ENCODE data around the gene PTGER2. TPM values are rescaled to one million over a fixed set of nuclear protein-coding genes. Genes with fewer than 3 reads are reported as not detected.

Gene PTGER2
- total and polyA plus RNA-seq, 10 of the 15 experiments (the other 5 are each of a cell fraction or from before 2014, with no cell fraction given), result 0.03 to 1.6 (median 0.33) TPM

DNA sequence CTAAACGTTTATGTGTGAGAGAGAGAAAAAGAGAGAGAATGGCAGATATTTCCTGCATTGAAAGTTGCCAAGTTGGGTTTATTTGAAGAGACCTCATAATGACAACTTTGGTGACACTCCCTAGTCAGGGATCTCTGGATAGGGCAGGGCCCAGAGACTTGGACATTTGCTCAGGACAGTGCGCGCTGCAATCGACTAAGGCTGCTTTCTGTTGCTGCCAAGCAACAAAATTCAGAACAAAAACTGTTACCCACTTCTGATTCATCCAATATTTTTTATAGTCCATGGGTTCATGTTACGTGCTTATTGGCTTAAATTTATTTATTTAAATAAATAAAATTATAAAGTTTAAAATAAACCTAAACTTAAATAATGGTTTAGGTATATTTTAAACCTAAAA is 34.2 kb downstream of the PTGER2 start (continued):
- no peak for TF ChIP-seq RCOR1 (conservative IDR thresholded peaks at IDR 0.05; ENCODE audit: low read depth, low read length)

DNA sequence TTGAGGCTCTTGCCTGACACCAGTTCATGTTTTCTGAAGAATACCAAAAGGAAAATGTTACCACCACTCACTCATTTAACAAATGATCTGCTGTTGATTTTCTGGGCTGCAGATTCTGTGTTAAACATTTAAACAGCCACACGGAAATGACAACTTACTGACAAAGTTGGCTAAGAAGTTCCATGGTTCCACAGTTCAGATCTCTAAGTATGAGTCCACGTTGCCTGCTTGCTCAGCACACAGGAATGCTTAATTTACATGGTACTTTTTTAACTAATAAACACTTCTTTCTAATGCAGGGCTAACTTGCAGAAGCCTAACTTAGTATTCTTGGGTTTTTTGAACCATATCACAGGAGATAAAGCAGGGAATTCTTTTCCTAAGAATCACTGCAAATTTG is 34.7 kb downstream of the PTGER2 start:
- CTCF ChIA-PET, result no interaction called here
- Histone ChIP-seq H2AFZ (ENCODE audit: control insufficient read depth, low read depth, low read length) (no peak overlapping the region), H3K4me2 (ENCODE audit: control insufficient read depth, insufficient read depth) (no peak overlapping the region), H3K9me3 (replicated peaks; ENCODE audit: control insufficient read depth, insufficient read depth, low read length) (no peaks in the 10 kb centered on the region), H3K79me2 (ENCODE audit: control insufficient read depth, insufficient read depth, low read length) (no peaks in the 10 kb centered on the region), H3K9ac (ENCODE audit: control insufficient read depth, insufficient read depth, low read length) (no peak overlapping the region), H3K4me1 (ENCODE audit: control insufficient read depth, insufficient read depth, low read length) (no peaks in the 10 kb centered on the region), H3K27me3 (replicated peaks in 1 of 2; ENCODE audit: control insufficient read depth in 2 of 2, insufficient read depth in 2 of 2, low read length in 1 of 2) (no peaks in the 10 kb centered on the region; a peak in 1 of 4 replicates), H3K4me3 (no peak overlapping the region), H3K27ac (ENCODE audit: control insufficient read depth, insufficient read depth) (no peak overlapping the region), H3K36me3 (ENCODE audit: control insufficient read depth in 2 of 2, insufficient read depth in 2 of 2, low read length in 1 of 2) (no peaks in the 10 kb centered on the region), H4K20me1 (ENCODE audit: control insufficient read depth, insufficient read depth) (no peaks in the 10 kb centered on the region)
- BruUV-seq (replicated peaks), result no TSS peak
- FAIRE-seq (no peak), DNase-seq (ENCODE audit: low read depth, low spot score) (no peak), ATAC-seq (no peak)
- in situ Hi-C loops (cut with MboI), result no loop called here
- intact Hi-C loops (cut with micrococcal nuclease; ENCODE audit: unreplicated experiment), result no loop called here
- RAD21 ChIA-PET (ENCODE audit: unreplicated experiment), result no interaction called here
- SMC1A ChIA-PET (ENCODE audit: uncharacterized antibody, unreplicated experiment), result no interaction called here
- no peak for TF ChIP-seq EP300 (IDR thresholded peaks at IDR 0.05; ENCODE audit: borderline replicate concordance in 1 of 2, control insufficient read depth in 1 of 2, low read depth in 2 of 2, low read length in 2 of 2)
- TF ChIP-seq SUPT20H (IDR thresholded peaks at IDR 0.05; ENCODE audit: borderline replicate concordance, control insufficient read depth, low read depth, low read length), result no peak
- POLR2A ChIA-PET, result no interaction called here
- 32% methylated on average over 2 of the region's 2 CpGs for WGBS (ENCODE audit: insufficient coverage, insufficient replicate concordance, low lambda C conversion rate, missing lambda C conversion rate)

DNA sequence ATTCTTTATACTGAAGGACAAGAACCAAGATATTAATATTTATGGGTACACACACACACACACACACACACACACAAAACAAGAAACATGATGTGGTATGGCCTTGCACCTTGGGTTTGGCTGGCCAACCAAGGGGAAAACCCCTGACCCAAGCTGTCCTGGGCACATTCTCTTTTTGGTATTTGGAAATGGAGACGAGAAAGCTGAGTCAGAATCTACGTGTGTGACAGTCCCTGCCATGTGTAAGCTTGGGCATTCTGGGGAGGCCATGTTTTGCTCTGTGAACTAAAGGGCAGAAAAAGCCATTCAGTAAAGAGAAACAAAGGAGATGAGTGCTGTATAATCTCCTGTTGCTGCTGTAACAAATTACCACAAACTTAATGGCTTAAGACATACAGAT is 35.6 kb downstream of the PTGER2 start:
- no peaks in the 10 kb centered on the region for H3K79me2 ChIP-seq (ENCODE audit: control insufficient read depth, insufficient read depth, low read length)
- ChIA-PET RAD21 (ENCODE audit: unreplicated experiment) (interaction anchor here (1.5 kb wide), 1 partner anchor 22 kb away, joined by 3 read pairs; no protein-coding TSS in a partner anchor), POLR2A (no interaction called here), CTCF (no interaction called here), SMC1A (ENCODE audit: uncharacterized antibody, unreplicated experiment) (no interaction called here)
- intact Hi-C loops (cut with micrococcal nuclease; ENCODE audit: unreplicated experiment), result no loop called here
- no TSS peak for BruUV-seq (replicated peaks)
- H3K27me3 ChIP-seq (replicated peaks in 1 of 2; ENCODE audit: control insufficient read depth in 2 of 2, insufficient read depth in 2 of 2, low read length in 1 of 2), result peaks cover 0 to 2% of the 10 kb centered on the region in 2 experiments; a peak in 3 of 4 replicates
- no peak overlapping the region for H3K27ac ChIP-seq (ENCODE audit: control insufficient read depth, insufficient read depth)
- DNase-seq (ENCODE audit: low read depth, low spot score) (no peak), ATAC-seq (peak; percentile 47), FAIRE-seq (no peak)
- no peak overlapping the region for H3K4me3 ChIP-seq
- H3K9ac ChIP-seq (ENCODE audit: control insufficient read depth, insufficient read depth, low read length), result no peak overlapping the region
- H3K4me1 ChIP-seq (ENCODE audit: control insufficient read depth, insufficient read depth, low read length), result no peaks in the 10 kb centered on the region
- H3K36me3 ChIP-seq (ENCODE audit: control insufficient read depth in 2 of 2, insufficient read depth in 2 of 2, low read length in 1 of 2), result no peaks in the 10 kb centered on the region
- H2AFZ ChIP-seq (ENCODE audit: control insufficient read depth, low read depth, low read length), result no peak overlapping the region
- no peaks in the 10 kb centered on the region for H3K9me3 ChIP-seq (replicated peaks; ENCODE audit: control insufficient read depth, insufficient read depth, low read length)
- WGBS (ENCODE audit: insufficient coverage, insufficient replicate concordance, low lambda C conversion rate, missing lambda C conversion rate), result 0% methylated on average over 2 of the region's 2 CpGs
- in situ Hi-C loops (cut with MboI), result no loop called here
- H3K4me2 ChIP-seq (ENCODE audit: control insufficient read depth, insufficient read depth), result no peak overlapping the region
- no peaks in the 10 kb centered on the region for H4K20me1 ChIP-seq (ENCODE audit: control insufficient read depth, insufficient read depth)
- TF ChIP-seq CREB1 (IDR thresholded peaks at IDR 0.05; ENCODE audit: low read depth), result no peak
- no peak for TF ChIP-seq HDAC6 (IDR thresholded peaks at IDR 0.05; ENCODE audit: unreplicated experiment)
- TF ChIP-seq SMARCA5 (IDR thresholded peaks at IDR 0.05), result no peak
- no peak for TF ChIP-seq CHD4 (IDR thresholded peaks at IDR 0.05)
- no peak for TF ChIP-seq MYC (IDR thresholded peaks at IDR 0.05; ENCODE audit: insufficient read depth, insufficient read length, insufficient replicate concordance, low read length, severe bottlenecking)
- TF ChIP-seq, protein P1, sequence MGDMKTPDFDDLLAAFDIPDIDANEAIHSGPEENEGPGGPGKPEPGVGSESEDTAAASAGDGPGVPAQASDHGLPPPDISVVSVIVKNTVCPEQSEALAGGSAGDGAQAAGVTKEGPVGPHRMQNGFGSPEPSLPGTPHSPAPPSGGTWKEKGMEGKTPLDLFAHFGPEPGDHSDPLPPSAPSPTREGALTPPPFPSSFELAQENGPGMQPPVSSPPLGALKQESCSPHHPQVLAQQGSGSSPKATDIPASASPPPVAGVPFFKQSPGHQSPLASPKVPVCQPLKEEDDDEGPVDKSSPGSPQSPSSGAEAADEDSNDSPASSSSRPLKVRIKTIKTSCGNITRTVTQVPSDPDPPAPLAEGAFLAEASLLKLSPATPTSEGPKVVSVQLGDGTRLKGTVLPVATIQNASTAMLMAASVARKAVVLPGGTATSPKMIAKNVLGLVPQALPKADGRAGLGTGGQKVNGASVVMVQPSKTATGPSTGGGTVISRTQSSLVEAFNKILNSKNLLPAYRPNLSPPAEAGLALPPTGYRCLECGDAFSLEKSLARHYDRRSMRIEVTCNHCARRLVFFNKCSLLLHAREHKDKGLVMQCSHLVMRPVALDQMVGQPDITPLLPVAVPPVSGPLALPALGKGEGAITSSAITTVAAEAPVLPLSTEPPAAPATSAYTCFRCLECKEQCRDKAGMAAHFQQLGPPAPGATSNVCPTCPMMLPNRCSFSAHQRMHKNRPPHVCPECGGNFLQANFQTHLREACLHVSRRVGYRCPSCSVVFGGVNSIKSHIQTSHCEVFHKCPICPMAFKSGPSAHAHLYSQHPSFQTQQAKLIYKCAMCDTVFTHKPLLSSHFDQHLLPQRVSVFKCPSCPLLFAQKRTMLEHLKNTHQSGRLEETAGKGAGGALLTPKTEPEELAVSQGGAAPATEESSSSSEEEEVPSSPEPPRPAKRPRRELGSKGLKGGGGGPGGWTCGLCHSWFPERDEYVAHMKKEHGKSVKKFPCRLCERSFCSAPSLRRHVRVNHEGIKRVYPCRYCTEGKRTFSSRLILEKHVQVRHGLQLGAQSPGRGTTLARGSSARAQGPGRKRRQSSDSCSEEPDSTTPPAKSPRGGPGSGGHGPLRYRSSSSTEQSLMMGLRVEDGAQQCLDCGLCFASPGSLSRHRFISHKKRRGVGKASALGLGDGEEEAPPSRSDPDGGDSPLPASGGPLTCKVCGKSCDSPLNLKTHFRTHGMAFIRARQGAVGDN (IDR thresholded peaks at IDR 0.05), result no peak
- TF ChIP-seq SUZ12 (IDR thresholded peaks at IDR 0.05; ENCODE audit: unreplicated experiment), result no peak
- TF ChIP-seq, protein P2, sequence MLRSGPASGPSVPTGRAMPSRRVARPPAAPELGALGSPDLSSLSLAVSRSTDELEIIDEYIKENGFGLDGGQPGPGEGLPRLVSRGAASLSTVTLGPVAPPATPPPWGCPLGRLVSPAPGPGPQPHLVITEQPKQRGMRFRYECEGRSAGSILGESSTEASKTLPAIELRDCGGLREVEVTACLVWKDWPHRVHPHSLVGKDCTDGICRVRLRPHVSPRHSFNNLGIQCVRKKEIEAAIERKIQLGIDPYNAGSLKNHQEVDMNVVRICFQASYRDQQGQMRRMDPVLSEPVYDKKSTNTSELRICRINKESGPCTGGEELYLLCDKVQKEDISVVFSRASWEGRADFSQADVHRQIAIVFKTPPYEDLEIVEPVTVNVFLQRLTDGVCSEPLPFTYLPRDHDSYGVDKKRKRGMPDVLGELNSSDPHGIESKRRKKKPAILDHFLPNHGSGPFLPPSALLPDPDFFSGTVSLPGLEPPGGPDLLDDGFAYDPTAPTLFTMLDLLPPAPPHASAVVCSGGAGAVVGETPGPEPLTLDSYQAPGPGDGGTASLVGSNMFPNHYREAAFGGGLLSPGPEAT (IDR thresholded peaks at IDR 0.05; ENCODE audit: low read depth), result no peak
